ENCODE results near the gene DYDC1.
"Not testable (repeated sequence)": the region's sequence is repeated elsewhere in the genome, so short reads cannot be mapped to it uniquely, and the experiment has no call there.

Gene DYDC1

GRCh38 chr10:80344276-80344675, 12.3 kb downstream of the DYDC1 start:
- DNase-seq (ENCODE audit: low spot score): no peak

GRCh38 chr10:80333983-80334382, 22.6 kb downstream of the DYDC1 start:
- peak; percentile 6 for DNase-seq (ENCODE audit: low spot score)

GRCh38 chr10:80324891-80325364, 31.6 kb downstream of the DYDC1 start:
- DNase-seq (ENCODE audit: low spot score): no peak

- DNase-seq (ENCODE audit: low spot score): no peak
These were observed 32.5 kb downstream of the DYDC1 start for GRCh38 chr10:80324086-80324485.

- no peak for DNase-seq (ENCODE audit: low spot score)
These were observed 33.2 kb downstream of the DYDC1 start for GRCh38 chr10:80323311-80323710.

GRCh38 chr10:80322711-80323110, 33.8 kb downstream of the DYDC1 start:
- DNase-seq (ENCODE audit: low spot score): no peak

GRCh38 chr10:80322158-80322557, 34.4 kb downstream of the DYDC1 start:
- no peak for DNase-seq (ENCODE audit: low spot score)

GRCh38 chr10:80321183-80321582, 35.4 kb downstream of the DYDC1 start:
- DNase-seq (ENCODE audit: low spot score): no peak

GRCh38 chr10:80320377-80320776, 36.2 kb downstream of the DYDC1 start:
- no peak for DNase-seq (ENCODE audit: low spot score)

GRCh38 chr10:80319725-80320290, 36.7 kb downstream of the DYDC1 start:
- no peak for DNase-seq (ENCODE audit: low spot score)

GRCh38 chr10:80319318-80319717, 37.2 kb downstream of the DYDC1 start:
- no peak for DNase-seq (ENCODE audit: low spot score)

GRCh38 chr10:80318742-80319141, 37.8 kb downstream of the DYDC1 start:
- DNase-seq (ENCODE audit: low spot score): no peak

- no peak for DNase-seq (ENCODE audit: low spot score)
These were observed 41.2 kb downstream of the DYDC1 start for GRCh38 chr10:80315391-80315790.

GRCh38 chr10:80313523-80313922, 43.0 kb downstream of the DYDC1 start:
- no peak for DNase-seq (ENCODE audit: low spot score)

GRCh38 chr10:80305989-80306388, 50.6 kb downstream of the DYDC1 start:
- DNase-seq (ENCODE audit: low spot score): not testable (repeated sequence)

- no peak for DNase-seq (ENCODE audit: low spot score)
These were observed 59.6 kb downstream of the DYDC1 start for GRCh38 chr10:80296942-80297341.

GRCh38 chr10:80292607-80293239, 63.8 kb downstream of the DYDC1 start:
- DNase-seq (ENCODE audit: low spot score): no peak

- DNase-seq (ENCODE audit: low spot score): no peak
These were observed 65.9 kb downstream of the DYDC1 start for GRCh38 chr10:80290474-80291220.

GRCh38 chr10:80289451-80290287, 66.9 kb downstream of the DYDC1 start, which contains the start of gene MAT1A:
Gene MAT1A (minus strand): TSS chr10:80289658. CDS start chr10:80289423, 235 bp downstream.
- DNase-seq (ENCODE audit: low spot score): no peak

GRCh38 chr10:80288849-80289248, 67.7 kb downstream of the DYDC1 start:
- no peak for DNase-seq (ENCODE audit: low spot score)

All from cerebellar cortex (tissue), 1 donor.